ENCODE data around the gene ZPLD1. TPM values are rescaled to one million over a fixed set of nuclear protein-coding genes. Genes with fewer than 3 reads are reported as not detected.

The ZPLD1 gene
- total RNA-seq, 1 experiment from 2014 or later = not detected

GRCh38 chr3:102471001-102471400 lies 36.2 kb downstream of the ZPLD1 start:
- Histone ChIP-seq H3K4ac (ENCODE audit: low read depth, low read length) (no peak overlapping the region), H4K91ac (ENCODE audit: insufficient read length, low read depth, low read length) (no peak overlapping the region), H2AFZ (ENCODE audit: low read length) (no peak overlapping the region), H3K9me3 (ENCODE audit: control insufficient read depth, low read depth, low read length) (no peaks in the 10 kb centered on the region), H3K27me3 (ENCODE audit: insufficient read depth, low read length) (no peaks in the 10 kb centered on the region), H3K9ac (ENCODE audit: extremely low read depth, insufficient read length, low read length) (no peak overlapping the region), H3T11ph (ENCODE audit: low read length) (no peak overlapping the region), H4K20me1 (ENCODE audit: control insufficient read depth, insufficient read depth, insufficient read length) (no peaks in the 10 kb centered on the region), H3K4me2 (ENCODE audit: insufficient read depth, insufficient read length, low read length) (no peak overlapping the region), H3K4me1 (ENCODE audit: insufficient read depth, low read length) (no peaks in the 10 kb centered on the region), H3K18ac (ENCODE audit: insufficient read length, low read depth, low read length) (no peak overlapping the region), H3K14ac (ENCODE audit: insufficient read depth, low read length) (no peak overlapping the region), H3K79me2 (ENCODE audit: insufficient read depth, low read length) (no peaks in the 10 kb centered on the region), H4K5ac (ENCODE audit: insufficient read length, low read depth, low read length) (no peak overlapping the region), H4K8ac (replicated peaks; ENCODE audit: insufficient read length, low read depth, low read length) (no peak overlapping the region), H2BK120ac (ENCODE audit: low read depth, low read length, poor library complexity, severe bottlenecking) (no peak overlapping the region), H3K56ac (ENCODE audit: insufficient read length, low read depth, low read length) (no peak overlapping the region), H2BK15ac (ENCODE audit: low read depth, low read length) (no peak overlapping the region), H3K23ac (ENCODE audit: insufficient read length, low read depth, low read length) (no peak overlapping the region), H2AK5ac (ENCODE audit: insufficient read length, low read length) (no peak overlapping the region), H2BK12ac (ENCODE audit: insufficient read length, low read depth, low read length) (no peak overlapping the region), H3K23me2 (ENCODE audit: insufficient read length, low read depth, low read length, poor library complexity, severe bottlenecking) (no peaks in the 10 kb centered on the region), H2BK20ac (ENCODE audit: low read depth, low read length, poor library complexity, severe bottlenecking) (no peak overlapping the region), H3K79me1 (ENCODE audit: insufficient read depth, low read depth, low read length, poor library complexity, severe bottlenecking) (no peaks in the 10 kb centered on the region), H2BK5ac (ENCODE audit: insufficient read length, low read length) (no peak overlapping the region), H3K27ac (ENCODE audit: insufficient read length, low read depth, low read length) (no peak overlapping the region)
- no CpG with 5 or more reads among the region's 10 CpGs for WGBS (ENCODE audit: extremely low coverage, insufficient read length, low lambda C conversion rate)
- Mint-ChIP-seq H3K27ac (no peak overlapping the region), H3K27me3 (ENCODE audit: low read depth) (no peaks in the 10 kb centered on the region), H3K36me3 (ENCODE audit: insufficient read depth in 1 of 3, low read depth in 3 of 3) (no peaks in the 10 kb centered on the region), H3K9me3 (no peaks in the 10 kb centered on the region; a peak in 1 of 5 replicates), H3K4me3 (no peak overlapping the region), H3K4me1 (no peaks in the 10 kb centered on the region)
- peak; percentile 78 for DNase-seq
- TF ChIP-seq, protein P1, sequence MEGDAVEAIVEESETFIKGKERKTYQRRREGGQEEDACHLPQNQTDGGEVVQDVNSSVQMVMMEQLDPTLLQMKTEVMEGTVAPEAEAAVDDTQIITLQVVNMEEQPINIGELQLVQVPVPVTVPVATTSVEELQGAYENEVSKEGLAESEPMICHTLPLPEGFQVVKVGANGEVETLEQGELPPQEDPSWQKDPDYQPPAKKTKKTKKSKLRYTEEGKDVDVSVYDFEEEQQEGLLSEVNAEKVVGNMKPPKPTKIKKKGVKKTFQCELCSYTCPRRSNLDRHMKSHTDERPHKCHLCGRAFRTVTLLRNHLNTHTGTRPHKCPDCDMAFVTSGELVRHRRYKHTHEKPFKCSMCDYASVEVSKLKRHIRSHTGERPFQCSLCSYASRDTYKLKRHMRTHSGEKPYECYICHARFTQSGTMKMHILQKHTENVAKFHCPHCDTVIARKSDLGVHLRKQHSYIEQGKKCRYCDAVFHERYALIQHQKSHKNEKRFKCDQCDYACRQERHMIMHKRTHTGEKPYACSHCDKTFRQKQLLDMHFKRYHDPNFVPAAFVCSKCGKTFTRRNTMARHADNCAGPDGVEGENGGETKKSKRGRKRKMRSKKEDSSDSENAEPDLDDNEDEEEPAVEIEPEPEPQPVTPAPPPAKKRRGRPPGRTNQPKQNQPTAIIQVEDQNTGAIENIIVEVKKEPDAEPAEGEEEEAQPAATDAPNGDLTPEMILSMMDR (conservative IDR thresholded peaks at IDR 0.05) = peak; percentile 71

Data from H9 (cell line).